HL-60/S4 treated with retinoic acid at 250 ng/mL for 4 days and 3 days (cell line): ENCODE results near the gene METAP1D.

Experiments
- in situ Hi-C: fragments of 300-500 bp; cut with MboI; formaldehyde crosslinking; loops from 2 replicates; pipeline ENCODE4 v1.7.0; 2022; ENCODE audit warnings: low sequenced_read_pairs

Gene METAP1D

DNA sequence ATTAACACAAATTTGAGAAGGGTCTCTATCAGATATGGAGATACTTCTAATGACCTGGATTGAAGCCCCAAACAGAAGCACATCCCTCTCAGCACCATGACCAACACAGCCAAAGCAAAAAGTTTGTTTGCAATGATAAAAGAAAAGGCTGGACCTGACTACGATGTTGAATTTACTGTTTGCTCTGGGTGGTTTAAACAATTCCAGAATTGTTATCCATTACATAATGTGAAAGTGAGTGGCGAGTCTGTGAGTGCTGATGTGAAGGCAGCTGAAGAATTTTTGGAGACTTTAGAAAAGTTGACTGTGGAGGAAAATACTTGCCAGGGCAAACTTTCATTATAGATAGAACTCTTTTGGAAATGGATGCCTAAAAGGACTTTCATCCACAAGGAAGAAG, 120.4 kb downstream of the METAP1D start:
- in situ Hi-C loops = no loop called here

DNA sequence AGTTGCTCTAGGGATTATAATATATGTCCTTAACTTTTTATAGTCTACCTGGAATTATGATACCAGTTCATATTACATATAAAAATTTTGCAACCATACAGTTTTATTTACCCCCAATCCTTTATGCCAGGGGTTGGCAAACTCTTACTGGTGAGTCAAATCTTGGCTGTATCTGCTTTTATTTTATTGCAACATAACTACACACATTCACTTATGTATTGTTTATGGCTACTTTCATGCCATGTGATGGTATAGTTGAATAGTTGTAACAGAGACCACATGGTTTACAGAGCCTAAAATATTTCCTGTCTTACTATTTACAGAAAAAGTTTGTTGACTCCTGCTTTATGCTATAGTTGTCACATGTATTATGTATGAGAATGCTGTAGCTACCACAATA, 128.7 kb downstream of the METAP1D start:
- in situ Hi-C loops = loop anchor here (25.0 kb wide), 1 partner anchor 541 kb away; no protein-coding TSS in a partner anchor

DNA sequence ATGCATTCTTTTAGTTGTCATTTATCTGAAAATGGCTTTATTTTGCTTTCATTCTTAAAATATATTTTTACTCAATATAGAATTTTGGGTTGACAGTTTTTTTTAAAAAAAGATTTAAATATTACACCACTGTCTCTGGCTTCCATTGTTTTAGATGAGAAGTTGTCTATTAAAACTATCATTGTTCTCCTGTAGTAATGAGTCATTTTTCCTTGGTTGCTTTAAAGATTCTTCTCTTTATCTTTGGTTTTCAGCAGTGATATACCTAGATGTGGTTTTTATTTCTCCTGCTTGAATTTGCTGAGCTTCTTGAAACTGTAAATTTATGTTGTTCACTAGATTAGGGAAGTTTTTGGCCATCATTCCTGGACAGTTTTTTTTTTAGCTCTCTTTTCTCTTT, 129.7 kb downstream of the METAP1D start:
- in situ Hi-C loops = loop anchor here (25.0 kb wide), 1 partner anchor 542 kb away; no protein-coding TSS in a partner anchor
